HL-60/S4 (cell line): Measurements from ENCODE around the gene MAJIN.

Experiments used
- in situ Hi-C: fragments of 300-500 bp; cut with MboI; formaldehyde crosslinking; loops from 2 replicates; pipeline ENCODE4 v1.14.3; 2022; ENCODE audit warnings: low sequenced_read_pairs

MAJIN gene

GRCh38 chr11:64933213-64933934 is 38.5 kb downstream of the MAJIN start:
- in situ Hi-C loops: no loop called here

GRCh38 chr11:64932324-64932723 is 39.6 kb downstream of the MAJIN start:
- in situ Hi-C loops: no loop called here

GRCh38 chr11:64931290-64931689 is 40.6 kb downstream of the MAJIN start:
- in situ Hi-C loops: no loop called here

- in situ Hi-C loops: no loop called here
Observed at GRCh38 chr11:64930340-64930739, 41.6 kb downstream of the MAJIN start.

GRCh38 chr11:64929625-64930024 is 42.3 kb downstream of the MAJIN start:
- in situ Hi-C loops: no loop called here

DNA sequence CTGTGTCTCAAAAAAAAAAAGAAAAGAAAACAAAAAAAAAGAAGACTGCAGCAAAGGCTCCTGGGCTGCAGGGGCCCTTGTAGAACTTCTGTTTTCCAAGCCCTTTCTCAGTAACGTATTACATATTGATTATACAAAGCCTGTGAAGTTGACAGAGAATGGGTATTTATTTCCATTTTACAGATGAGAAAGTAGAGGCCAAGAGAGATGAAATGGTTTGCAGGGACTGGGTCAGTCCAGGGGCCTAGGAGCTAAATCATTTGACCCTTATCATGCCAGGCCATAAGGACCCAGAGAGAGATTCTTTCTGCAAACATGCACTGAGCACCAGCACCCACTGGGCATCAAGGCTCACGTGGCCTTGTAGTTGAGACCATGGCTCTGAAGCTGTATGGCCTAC is 43.0 kb downstream of the MAJIN start:
- in situ Hi-C loops: no loop called here

DNA sequence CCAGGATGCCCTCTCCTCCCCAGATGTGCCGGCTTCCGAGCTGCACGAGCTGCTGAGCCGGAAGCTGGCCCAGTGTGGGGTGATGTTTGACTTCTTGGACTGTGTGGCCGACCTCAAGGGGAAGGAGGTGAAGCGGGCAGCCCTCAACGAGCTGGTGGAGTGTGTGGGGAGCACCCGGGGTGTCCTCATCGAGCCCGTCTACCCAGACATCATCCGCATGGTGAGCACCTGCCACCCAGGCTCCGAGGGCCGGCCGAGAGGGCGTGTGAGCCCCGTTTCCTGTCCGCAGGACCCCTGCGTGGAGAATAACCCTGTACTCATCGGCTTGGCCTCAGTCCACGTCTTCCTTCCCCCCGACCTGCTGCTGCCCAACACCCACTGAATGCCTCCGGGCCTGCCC is 45.2 kb downstream of the MAJIN start:
- in situ Hi-C loops: no loop called here

DNA sequence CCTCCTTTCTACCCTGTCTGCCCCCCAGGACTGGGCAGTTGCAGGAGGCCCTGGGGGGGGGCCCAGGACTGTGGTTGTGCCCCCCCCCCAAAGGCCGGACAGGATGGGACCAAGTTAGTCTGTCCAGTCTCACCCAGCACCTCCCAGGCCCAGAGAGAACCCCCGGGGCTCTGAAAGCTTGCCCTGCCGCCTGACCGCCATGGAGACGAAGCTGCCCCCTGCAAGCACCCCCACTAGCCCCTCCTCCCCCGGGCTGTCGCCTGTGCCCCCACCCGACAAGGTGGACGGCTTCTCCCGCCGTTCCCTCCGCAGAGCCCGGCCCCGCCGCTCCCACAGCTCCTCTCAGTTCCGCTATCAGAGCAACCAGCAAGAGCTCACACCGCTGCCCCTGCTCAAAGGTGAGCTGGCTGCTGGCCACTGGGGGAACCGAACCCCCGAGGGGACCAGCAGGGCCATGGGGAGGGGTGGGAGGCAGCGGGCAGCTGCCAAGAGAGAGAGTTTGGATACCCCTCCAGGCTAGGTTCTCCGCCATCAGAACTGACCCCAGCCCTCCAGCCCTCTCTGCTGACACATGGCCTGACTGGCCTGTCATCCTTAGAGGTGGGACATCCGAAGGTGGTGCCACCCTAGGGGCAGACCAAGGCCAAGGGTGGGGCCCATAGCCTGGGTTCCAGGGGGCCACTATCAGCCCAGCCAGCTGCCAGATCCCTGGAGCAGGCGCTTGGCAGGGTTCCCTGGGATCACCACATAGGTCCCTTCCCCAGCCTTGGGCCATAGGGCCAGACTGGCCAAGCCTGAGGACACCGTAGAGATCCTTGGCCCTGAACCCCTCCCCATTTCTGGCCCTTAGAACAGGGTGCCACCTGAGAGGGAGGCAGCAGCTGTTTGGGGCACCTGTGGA is 46.1 kb downstream of the MAJIN start:
- in situ Hi-C loops: no loop called here

DNA sequence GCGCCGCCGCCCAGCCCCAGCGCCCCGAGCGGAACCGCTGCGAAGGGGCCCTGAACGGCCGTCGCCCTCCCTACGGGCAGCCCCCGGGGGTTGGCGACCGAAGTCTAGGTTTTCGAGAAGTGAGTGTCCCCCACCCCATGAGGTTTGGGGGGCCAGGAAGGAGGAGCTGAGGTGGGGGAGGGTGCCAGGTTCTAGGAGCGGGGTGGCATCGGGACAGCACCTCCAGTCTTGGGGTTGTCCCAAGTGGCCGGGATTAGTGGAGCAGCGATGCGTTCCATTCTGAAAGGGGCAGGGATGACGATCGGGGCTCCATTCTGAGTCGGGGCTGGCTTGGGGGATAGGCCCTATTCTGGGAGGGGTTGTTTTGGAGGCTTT is 47.0 kb downstream of the MAJIN start:
- in situ Hi-C loops: no loop called here

DNA sequence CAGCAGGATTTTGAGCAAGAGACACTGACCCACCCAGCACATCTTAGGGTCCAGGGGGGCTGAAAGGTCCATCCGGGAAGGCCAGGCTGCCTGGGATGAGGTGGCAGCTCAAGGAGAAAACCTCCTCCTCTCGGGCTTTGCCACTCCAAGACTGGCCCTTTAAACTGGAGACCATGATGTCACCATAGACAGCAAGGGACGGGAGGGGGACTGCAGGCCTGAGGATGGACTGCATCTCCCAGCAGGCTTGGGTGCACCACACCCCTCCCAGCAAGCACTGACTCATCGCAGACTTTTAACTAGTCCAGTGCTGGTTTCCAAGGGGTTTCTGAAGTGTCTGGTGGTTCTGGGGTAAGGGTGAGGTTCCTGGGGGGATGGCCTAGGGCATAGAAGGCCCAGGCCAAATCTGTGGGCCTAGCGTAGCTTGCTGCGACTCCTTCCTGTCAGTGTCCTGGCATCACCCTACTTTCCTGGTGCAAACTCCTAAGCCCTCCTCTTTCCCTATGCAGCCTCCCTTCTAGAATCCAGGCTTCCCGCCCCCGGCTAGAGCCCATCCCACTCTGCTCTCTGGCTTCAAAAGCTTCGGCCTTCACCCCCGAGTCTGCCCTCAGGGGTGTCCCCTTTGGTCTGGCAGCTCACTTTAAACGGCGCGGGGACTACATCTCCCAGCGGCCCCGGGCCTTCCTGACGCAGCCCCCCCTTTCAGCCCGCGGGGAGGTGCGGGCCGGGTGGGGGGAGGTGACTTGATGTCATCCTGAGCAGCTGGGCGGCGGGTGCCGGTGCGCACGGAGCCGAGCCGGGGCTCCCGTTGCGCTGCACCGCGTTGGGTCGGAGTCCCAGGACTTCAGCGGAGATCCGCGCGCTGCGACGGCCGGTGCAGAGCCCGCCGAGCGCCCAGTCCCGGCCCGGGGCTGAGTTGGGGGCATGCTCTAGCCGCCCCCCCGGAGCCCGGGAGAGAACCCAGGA is 47.7 kb downstream of the MAJIN start, which contains the start of gene PPP2R5B:
Gene PPP2R5B, plus strand, starts transcription at position 746 of the 966 bp plus-strand sequence. CDS start 1,046 bp downstream, outside the sequence.
- in situ Hi-C loops: no loop called here

GRCh38 chr11:64923151-64923661 is 48.7 kb downstream of the MAJIN start:
- in situ Hi-C loops: no loop called here

DNA sequence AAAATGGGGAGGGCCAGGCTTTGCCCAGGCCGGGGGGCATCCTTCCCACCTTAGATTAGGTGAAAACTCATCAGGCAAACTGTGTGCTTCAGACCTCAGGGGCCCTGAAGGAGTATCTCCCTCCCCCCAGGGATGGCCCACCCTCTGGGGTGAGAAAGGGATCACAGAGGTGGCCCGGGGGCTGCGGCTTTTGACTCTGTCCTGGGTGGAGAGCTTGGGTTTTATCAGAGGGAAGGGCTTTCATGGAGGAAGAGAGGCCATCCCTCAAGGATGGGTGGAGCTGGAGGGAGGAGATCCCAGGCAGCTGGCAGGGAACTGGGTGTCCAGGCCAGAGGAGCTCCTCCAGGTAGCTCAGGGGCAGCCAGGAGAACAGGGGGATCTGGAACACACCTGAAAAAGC is 50.5 kb downstream of the MAJIN start:
- in situ Hi-C loops: no loop called here

DNA sequence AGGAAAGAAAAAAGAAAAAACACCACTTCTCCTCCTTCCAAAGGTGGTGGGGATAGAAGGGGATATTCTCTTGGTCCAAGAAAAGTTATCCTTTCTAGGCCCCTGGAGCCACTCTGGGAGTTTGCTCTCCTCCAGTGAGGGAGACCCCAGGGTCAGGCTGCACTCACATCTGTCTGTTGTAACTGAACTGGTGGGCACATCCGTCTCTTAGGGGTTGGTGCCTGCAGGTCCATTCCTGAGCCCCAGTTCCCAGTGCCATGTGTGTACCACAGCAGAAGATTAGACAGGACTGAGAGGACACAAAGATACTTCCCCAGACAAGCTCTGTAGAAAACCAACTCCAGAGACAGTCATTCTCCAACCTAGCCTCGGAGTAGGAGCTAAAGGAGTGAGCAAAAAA is 51.8 kb downstream of the MAJIN start:
- in situ Hi-C loops: no loop called here

- in situ Hi-C loops: no loop called here
Observed at GRCh38 chr11:64919627-64920026, 52.3 kb downstream of the MAJIN start.

DNA sequence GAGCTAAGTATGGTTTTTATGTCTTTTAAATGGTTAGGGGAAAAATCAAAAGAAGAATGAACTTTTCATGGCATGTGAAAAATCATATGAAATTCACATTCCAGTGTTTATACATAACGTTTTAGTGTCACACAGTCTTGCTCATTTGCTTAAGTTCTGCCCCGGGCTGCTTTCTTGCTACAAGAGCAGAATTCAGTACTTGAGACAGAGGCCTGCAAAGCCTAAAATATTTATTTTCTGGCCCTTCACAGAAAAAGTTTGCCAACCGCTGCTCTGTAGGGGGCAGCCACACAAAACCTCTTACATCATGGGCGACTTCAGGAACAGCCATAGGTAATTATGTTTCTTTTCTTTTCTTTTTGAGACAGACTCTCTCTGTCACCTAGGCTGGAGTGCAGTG is 53.9 kb downstream of the MAJIN start:
- in situ Hi-C loops: no loop called here

GRCh38 chr11:64917663-64917995 is 54.3 kb downstream of the MAJIN start:
- in situ Hi-C loops: no loop called here

GRCh38 chr11:64916775-64917662 is 54.9 kb downstream of the MAJIN start, which contains the start of gene ATG2A:
TSS of gene ATG2A (minus strand) at chr11:64917209. CDS start at chr11:64917135, 74 bp downstream.
- in situ Hi-C loops: no loop called here

DNA sequence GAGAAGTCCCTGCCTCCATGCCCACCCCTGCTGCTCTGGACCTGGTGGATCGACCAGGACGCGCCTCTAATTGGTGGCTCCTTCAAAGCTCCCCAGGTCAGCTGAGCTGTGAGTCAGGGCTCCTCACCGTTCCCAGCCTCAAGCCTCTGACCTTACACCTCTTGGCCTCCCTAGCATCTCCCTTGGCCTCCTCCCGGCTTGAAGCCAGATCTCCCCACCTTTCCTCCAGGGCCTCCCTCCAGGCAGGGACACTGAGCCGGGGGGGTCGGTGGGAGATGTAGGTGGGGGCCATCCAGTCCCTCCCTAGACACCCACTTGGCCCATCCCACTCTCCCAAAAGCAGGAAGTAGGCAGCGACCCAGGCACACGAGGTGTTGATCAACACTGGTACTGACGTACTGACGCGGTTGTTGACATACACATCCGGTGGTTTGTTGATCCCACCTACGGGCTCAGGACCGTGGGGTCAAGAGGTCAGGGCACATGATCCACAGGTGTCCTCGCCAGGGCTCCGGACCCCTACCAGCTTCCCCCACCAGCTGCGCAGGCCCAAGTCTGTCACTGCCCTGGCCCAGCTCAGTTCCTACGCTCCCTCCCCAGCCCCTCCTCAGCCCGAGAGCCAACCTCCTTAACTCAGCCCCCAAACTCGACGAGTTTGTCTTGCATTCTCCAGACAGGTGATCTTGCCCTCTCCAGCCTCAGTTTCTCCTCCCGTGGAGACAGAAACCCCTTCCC is 55.7 kb downstream of the MAJIN start:
- in situ Hi-C loops: no loop called here

GRCh38 chr11:64915376-64915887 is 56.5 kb downstream of the MAJIN start:
- in situ Hi-C loops: no loop called here
